Left ventricle myocardium superior (tissue), 1 donor: Measurements from ENCODE around the gene THAP9. TPM values are rescaled to one million over a fixed set of nuclear protein-coding genes. Genes with fewer than 3 reads are reported as not detected.
"Not testable (repeated sequence)": the region's sequence is repeated elsewhere in the genome, so short reads cannot be mapped to it uniquely, and the experiment has no call there.

Experiments
- ATAC-seq: fragments of 200-7000 bp; cut with Tn5 transposase; one replicate; pipeline ENCODE4 v1.9.1; 2020; ENCODE audit warnings: mild to moderate bottlenecking, moderate library complexity
- DNase-seq: peaks from one replicate; pipeline ENCODE4 v3.0.0-alpha.2; 2020
- intact Hi-C: fragments of 100-400 bp; cut with micrococcal nuclease; formaldehyde crosslinking; loops from one replicate; pipeline ENCODE4 v1.11.0; 2022
- total RNA-seq: library from RNA; stranded (reverse); fragmentation: NEBNext Ultra II Directional; extraction: Animal tissue kit (Norgen Biotek cat#: 25700); gene quantifications from one replicate; pipeline ENCODE4 v1.2.1, GENCODE V29; 2021
- donor health status: DM: no; HTN: yes; CAD: no; lungs with severe emphysema.

Gene THAP9
- total RNA-seq, 1 donor from 2014 or later, result 5.3 TPM

GRCh38 chr4:82891707-82892466, 8.6 kb upstream of the THAP9 start:
- intact Hi-C loops, result no loop called here
- DNase-seq (no peak), ATAC-seq (no peak)

- intact Hi-C loops, result no loop called here
- ATAC-seq, result no peak
- no peak for DNase-seq
Measured at GRCh38 chr4:82892467-82892802, 8.1 kb upstream of the THAP9 start.

- DNase-seq (no peak), ATAC-seq (no peak)
- intact Hi-C loops, result no loop called here
Measured at GRCh38 chr4:82893942-82894341, 6.6 kb upstream of the THAP9 start.

- intact Hi-C loops, result no loop called here
- no peak for DNase-seq
- no peak for ATAC-seq
Measured at GRCh38 chr4:82896755-82897154, 3.8 kb upstream of the THAP9 start.

GRCh38 chr4:82898322-82899243, 2.0 kb upstream of the THAP9 start:
- intact Hi-C loops, result no loop called here
- ATAC-seq (no peak), DNase-seq (no peak)

GRCh38 chr4:82899374-82900065, 1.0 kb upstream of the THAP9 start:
- ATAC-seq (no peak), DNase-seq (no peak)
- intact Hi-C loops, result no loop called here

- ATAC-seq (peak; percentile 11), DNase-seq (no peak)
- intact Hi-C loops, result no loop called here
Measured at GRCh38 chr4:82900066-82900410, 497 bp upstream of the THAP9 start.

GRCh38 chr4:82901183-82901718, 716 bp downstream of the THAP9 start:
- ATAC-seq (no peak), DNase-seq (no peak)
- intact Hi-C loops, result no loop called here

GRCh38 chr4:82903737-82904136, 3.2 kb downstream of the THAP9 start:
- ATAC-seq (no peak), DNase-seq (no peak)
- intact Hi-C loops, result no loop called here

- DNase-seq (no peak), ATAC-seq (no peak)
- intact Hi-C loops, result no loop called here
Measured at GRCh38 chr4:82905205-82905604, 4.7 kb downstream of the THAP9 start.

- ATAC-seq (no peak), DNase-seq (no peak)
- intact Hi-C loops, result no loop called here
Measured at GRCh38 chr4:82906469-82906868, 5.9 kb downstream of the THAP9 start.

- DNase-seq (no peak), ATAC-seq (no peak)
- intact Hi-C loops, result no loop called here
Measured at GRCh38 chr4:82909326-82909725, 8.8 kb downstream of the THAP9 start.

GRCh38 chr4:82913305-82913704, 12.8 kb downstream of the THAP9 start:
- intact Hi-C loops, result no loop called here
- DNase-seq (no peak), ATAC-seq (no peak)

GRCh38 chr4:82913968-82914367, 13.4 kb downstream of the THAP9 start:
- intact Hi-C loops, DNase-seq: not testable (repeated sequence)

GRCh38 chr4:82918091-82918490, 17.6 kb downstream of the THAP9 start:
- intact Hi-C loops, result no loop called here
- ATAC-seq, result no peak
- no peak for DNase-seq

More at GRCh38 chr4:82913968-82914367, 13.4 kb downstream of the THAP9 start:
- ATAC-seq, result not testable (repeated sequence)

GRCh38 chr4:82919386-82919785, 18.9 kb downstream of the THAP9 start:
- DNase-seq, result no peak
- intact Hi-C loops, result no loop called here
- no peak for ATAC-seq

GRCh38 chr4:82921795-82922194, 21.3 kb downstream of the THAP9 start:
- intact Hi-C loops, result no loop called here

GRCh38 chr4:82930848-82931755, 30.6 kb downstream of the THAP9 start:
- intact Hi-C loops, result no loop called here
- DNase-seq (no peak), ATAC-seq (no peak)

More at GRCh38 chr4:82921795-82922194, 21.3 kb downstream of the THAP9 start:
- ATAC-seq (no peak), DNase-seq (no peak)

- no peak for ATAC-seq
- intact Hi-C loops, result no loop called here
Measured at GRCh38 chr4:82934441-82934840, 33.9 kb downstream of the THAP9 start.

More at GRCh38 chr4:82934441-82934840, 33.9 kb downstream of the THAP9 start:
- no peak for DNase-seq
